HG03457 (cell line): ENCODE measurements around the gene ADCY5.
"Not testable (repeated sequence)": the region's sequence is repeated elsewhere in the genome, so short reads cannot be mapped to it uniquely, and the experiment has no call there.

Source experiments
- ATAC-seq: cut with Tn5 transposase; IDR thresholded peaks from one replicate; pipeline ENCODE4 v1.9.1; 2021; ENCODE audit warnings: moderate number of reproducible peaks; ENCODE audit not compliant: unreplicated experiment

ADCY5 gene

DNA sequence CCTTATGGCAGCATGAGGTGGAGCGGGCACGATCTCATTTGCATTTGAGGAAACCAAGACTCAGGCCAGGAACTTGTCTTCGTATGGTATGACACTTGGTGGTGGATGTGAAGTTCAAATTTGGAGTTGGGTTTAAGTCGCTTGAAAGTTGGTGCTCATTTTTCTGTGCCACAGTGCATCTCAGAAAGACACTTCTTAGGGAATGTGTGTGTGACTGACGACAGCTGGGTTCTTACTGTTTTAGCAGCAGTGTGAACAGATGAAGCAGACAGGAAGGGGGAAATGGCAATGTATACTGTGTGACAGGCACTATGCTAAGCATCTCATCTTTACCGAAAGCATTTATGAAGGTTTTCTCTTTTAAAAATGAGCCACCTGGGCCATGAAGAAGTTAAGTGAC is 171.8 kb downstream of the ADCY5 start:
- ATAC-seq, result no peak

DNA sequence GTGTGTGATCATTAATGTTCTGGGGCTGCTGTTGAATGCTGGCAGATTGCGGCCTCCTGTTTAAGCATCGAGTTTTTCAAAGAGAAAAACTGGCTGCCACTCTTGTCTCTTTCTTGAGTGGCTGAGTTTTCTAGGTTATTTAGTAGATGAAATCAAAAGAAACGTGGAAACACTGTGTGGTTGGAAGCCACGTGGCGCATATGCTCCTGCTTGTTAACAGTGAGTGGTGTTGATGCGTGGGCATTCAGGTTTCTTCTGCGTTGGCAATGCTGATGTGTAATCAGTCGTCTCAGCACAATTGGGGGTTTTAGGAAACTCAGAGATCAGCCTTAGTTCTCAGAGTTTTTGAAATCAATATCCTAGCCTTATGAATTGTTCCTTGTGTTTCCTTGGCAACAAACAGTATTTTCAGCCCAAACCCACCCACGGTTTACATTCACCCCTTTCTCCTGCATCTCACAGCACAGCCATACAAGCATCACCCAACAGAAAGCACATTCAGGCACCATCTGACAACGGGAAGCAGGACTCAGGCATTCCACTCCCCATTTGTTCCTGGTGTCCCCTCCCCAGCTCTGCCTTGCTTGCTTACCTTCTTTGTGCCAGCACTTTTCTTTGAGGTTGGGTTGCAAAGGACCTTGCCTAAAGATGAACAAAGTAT is 172.4 kb downstream of the ADCY5 start:
- ATAC-seq, result no peak

DNA sequence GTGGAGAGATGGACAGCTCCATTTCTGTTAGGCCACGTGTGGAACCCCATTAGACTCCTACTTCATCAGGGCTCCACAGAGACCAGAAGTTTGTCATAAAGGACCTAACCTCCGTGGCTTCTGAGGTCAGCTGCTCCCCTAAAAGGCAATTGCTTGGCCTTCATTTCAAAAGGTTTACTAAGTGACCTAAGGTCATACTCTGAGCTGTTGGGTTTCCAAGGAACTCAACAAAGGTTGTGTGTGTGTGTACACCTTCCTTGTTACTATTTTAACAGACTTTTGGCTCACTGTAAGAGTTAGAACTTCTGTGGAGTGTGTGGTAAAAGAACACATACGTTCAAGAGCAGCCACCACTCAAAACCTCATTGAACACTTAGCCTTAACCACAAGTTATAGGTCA is 173.2 kb downstream of the ADCY5 start:
- ATAC-seq, result no peak

DNA sequence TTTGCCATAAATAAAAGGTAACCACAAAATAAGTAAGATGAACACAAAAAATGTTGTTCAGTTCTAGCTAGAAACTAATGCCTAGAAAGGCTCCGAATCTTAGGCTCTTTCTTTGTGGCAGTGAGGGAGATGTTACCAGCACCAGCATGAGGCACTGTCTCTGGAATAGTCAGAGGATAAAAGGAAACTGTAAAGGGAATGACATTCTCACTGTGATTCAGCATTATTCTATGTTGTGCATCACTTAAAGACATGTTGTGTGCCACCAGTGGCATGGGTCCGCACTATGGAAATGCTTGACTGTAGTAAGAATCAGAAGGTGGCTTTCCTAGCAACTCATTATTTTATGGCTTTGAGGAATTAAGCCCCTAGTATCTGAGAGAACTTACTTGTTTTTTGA is 176.3 kb downstream of the ADCY5 start:
- no peak for ATAC-seq

DNA sequence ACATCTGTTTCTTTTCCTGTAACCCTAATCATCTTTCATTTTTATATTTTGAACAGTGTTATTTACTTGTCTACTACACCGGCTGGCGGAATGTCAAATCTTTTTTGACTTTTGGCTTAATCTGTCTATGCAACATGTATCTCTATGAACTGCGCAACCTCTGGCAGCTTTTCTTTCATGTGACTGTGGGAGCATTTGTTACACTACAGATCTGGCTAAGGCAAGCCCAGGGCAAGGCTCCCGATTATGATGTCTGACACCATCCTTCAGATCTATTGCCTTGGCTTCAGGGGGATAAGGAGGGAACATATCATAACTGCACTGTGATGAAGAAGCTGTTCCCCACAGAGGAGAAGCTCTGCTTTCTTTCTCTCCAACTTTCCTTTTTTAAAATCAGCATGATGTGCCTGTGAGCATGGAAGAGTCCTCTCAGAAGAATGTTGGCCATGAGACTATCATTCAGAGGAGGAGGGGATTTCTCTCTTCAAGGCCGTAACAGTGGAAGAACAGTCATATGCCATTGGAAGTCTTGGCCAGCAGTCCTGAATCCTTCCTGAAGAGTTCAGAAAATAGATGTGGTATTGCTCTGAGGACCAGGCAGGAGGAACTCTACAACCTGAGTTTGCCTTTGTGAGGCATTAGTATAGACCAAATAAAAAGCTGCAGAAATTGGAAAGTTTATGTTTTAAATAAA is 177.3 kb downstream of the ADCY5 start:
- ATAC-seq, result no peak

DNA sequence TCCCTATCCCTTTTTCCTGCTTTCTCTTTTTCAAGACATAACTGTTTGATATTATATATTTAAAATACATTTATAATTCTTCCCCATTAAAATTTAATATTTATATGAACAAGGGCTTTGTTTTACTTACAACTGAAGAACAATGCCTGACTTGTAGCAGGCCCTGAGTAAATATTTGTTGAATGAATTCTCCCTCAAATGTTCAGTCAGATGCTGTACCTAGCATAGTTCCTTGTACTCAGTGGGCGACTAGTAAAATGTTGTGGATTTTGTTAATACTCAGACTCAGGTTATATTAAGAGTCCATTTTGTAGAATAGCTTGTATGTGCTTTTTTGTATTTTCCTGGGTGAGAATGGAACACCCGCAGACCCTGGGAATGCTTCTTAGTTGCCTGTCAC is 178.1 kb downstream of the ADCY5 start:
- no peak for ATAC-seq

DNA sequence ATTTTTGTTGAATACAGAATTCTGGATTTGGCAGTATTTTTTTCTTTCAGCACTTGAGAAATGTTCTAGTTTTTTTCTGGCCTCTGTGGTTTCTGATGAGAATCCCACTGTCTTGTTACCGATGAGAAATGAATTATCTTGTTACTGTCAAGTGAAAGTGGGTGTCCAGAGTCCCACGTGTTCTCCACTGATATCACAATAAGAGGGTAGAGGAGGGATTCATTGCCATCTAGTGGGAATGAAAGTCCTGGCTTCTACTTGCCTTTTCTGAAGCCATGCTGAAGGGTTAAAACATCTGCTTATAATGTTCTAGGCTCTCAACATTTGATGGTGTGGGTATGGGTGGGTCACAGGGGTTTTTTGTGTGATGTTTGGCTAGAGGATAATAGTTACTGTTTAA is 181.1 kb downstream of the ADCY5 start:
- no peak for ATAC-seq

DNA sequence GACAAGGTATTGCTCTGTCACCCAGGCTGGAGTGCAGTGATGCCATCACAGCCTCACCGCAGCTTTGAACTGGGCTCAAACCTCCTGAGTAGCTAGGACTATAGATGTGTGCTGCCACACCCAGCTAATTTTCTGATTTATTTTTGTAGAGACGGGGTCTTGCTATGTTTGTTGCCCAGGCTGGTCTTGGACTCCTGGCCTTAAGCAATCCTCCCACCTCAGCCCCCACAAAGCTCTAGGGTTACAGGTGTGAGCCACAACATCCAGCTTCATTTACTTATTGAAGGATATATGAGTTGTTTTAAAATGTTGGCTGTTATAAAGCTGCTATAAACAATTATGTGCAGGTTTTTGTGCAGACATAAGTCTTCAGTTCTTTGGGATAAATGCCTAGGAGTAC is 184.9 kb downstream of the ADCY5 start:
- no peak for ATAC-seq

DNA sequence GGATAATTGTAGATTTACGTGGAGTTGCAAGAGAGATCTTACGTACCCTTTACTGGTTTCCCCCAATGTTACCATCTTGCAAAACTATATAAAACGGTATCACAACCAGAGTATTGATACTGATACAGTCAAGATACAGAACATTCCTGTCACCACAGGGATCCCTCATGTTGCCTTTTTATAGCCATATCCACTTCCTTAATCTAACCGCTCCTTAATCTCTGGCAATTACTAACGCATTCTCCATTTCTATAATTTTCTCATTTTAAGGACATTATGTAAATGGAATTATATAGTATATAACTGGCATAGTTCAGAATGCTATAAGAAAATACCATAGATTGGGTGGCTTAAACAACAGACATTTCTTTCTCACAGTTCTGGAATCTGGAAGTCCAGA is 186.0 kb downstream of the ADCY5 start:
- ATAC-seq, result no peak

DNA sequence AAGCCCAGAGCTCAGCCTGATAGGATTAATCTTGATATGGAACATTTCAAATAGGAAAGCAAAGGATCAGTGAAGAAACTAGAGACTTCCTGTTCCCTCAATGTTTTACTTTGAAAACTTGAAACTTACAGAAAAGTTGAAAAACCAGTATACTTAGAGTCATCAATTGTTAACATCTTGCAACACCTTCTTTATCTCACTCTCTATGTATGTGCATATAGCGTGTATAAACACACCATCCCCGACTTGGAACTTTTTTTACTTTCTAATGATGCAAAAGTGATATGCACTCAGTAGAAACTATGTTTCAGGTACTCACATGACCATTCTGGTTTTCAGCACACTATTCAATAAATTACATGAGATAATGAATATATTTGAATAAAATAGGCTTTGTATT is 186.7 kb downstream of the ADCY5 start:
- no peak for ATAC-seq

DNA sequence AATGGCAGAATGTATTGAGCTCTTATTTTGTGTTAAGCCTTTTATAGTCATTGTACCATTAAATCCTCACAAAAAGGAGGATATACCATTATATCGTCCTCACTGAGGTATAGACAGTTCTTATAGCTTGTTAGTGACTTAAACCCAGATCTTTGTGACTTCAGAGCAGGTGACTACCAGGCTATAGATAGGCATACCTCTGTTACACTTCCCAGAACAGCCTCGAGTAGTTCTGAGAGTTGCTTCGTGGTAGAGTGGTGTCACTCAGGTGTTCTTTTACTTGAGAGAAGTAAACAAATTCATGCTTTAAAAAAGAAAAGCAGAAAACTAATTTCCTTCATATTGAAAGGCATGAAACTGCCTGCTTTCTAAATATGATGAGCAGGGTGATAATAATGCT is 187.2 kb downstream of the ADCY5 start:
- no peak for ATAC-seq

DNA sequence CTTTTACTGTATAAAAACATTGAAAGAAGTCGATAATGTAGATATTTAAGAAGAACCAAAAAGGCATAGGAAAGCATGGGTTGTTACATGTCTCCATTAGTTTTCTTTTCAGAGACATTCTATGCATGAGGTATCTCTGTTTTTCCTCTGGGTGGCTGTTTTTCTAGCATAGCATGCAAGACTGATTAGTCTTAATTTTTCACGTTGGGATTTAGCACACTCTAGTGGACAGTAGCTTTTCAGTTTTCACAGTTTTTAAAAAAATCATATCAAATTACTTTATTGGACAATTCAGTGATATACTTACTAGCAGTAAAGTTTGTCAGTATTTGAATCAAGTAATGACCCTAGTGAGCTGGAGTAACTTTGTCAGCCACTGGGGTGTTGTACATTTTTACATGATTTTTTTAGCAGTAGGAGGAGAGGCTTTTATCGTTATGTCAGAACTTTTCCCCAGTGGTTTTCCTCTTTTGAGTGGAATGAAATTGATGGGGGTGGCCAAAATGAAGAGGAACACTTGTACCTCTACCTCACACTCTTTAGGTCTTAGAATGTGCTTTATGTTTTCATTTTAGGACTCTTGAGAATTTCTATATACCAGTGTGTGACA is 190.0 kb downstream of the ADCY5 start:
- no peak for ATAC-seq

DNA sequence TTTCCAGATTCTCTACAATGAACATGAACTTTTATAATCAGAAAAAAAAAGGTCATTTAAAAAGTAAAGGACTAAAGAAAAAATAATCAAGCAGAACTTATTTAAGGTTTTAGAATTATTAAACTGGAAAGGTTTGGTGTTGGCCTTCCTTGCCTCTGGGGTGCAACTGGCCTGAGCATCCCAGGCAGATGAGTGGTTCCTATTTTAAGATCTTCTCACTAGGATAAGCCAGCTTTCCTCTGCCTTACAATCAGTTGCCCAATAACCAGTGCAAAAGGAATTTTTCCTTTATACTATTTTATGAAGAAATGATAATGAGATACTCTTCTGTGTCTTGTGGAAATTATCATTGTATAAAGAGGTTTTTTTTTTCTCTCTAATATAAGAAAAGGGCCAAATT is 190.5 kb downstream of the ADCY5 start:
- ATAC-seq, result no peak

DNA sequence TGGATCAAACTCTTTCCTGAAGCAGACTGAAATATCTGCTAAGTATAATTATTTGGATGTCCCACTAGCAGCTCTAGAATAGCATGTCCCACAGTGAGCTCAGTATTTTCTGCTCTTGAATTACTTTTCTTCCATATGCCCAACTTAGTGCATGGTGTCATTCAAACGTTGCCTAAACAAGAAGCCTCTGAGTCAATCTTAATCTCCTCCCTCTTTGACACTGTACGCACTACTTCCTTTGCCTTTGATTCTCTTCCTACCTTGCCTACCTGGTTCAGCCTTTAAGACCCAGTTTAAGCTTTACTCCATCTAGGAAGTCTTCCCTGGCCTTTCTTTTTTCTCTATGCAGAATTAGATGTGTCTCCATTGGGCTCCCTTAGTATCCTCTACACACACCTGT is 192.6 kb downstream of the ADCY5 start:
- ATAC-seq, result no peak

DNA sequence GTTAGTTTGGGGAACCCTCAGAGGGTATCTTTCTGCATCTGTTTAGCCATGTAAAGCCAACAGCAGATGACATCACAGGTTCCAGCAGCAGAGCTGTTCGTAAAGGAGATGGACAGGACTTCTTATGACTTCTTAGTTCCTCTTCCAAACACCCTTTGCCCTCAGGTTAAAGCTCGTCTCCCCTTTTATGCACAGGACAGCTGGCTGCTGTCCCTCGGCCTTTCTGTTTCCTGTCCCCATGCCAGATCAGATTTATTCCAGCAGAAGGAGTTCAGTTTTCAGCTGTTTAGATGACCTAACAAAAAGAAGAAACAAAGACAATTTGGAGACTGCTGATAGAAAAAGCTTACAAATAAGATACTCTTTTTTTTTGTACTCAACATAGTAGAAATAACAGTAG is 202.0 kb downstream of the ADCY5 start:
- ATAC-seq, result no peak

DNA sequence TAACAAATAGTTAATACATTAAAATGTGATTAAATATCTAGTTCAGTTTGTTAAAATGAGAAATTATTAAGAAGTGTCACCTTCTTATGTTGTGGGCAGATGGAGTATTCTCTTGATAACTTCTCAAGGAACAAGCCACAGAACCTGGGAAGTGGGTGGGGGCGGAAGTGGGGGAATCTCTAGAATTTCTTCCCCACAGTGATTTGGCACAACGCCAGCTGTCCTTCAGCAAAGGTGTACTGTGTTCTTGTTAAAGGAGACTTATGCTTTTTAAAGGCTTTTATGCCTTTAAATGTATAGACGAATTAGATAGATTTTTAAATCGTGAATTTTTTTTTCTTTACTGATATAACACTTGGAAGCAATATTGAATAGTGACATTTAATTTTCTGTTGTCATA is 204.8 kb downstream of the ADCY5 start:
- ATAC-seq, result no peak

DNA sequence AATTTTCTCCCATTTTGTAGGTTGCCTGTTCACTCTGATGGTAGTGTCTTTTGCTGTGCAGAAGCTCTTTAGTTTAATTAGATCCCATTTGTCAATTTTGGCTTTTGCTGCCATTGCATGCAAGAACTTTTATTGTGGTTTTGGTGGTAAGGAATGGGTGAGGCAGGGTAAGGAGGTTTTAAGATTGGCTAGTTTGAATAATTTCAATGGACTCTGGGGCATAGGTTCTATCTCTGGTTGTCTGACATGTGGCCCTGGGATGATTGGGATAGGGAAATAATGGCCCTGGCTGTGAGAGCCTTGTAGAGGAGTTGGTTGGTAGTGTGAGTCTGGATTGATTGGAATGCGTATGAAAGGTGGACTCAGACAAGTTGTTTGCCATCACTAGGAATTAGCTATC is 209.1 kb downstream of the ADCY5 start:
- no peak for ATAC-seq

DNA sequence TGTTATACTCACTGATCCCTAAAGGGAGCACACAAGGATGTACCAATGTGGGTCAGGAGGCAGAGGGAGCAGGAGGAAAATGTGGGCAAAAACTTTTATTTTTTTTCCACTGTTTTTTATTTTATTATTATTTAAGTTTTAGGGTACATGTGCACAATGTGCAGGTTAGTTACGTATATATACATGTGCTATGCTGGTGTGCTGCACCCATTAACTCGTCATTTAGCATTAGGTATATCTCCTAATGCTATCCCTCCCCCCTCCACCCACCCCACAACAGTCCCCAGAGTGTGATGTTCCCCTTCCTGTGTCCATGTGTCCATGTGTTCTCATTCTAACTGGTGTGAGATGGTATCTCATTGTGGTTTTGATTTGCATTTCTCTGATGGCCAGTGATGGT is 209.7 kb downstream of the ADCY5 start:
- ATAC-seq, result not testable (repeated sequence)

DNA sequence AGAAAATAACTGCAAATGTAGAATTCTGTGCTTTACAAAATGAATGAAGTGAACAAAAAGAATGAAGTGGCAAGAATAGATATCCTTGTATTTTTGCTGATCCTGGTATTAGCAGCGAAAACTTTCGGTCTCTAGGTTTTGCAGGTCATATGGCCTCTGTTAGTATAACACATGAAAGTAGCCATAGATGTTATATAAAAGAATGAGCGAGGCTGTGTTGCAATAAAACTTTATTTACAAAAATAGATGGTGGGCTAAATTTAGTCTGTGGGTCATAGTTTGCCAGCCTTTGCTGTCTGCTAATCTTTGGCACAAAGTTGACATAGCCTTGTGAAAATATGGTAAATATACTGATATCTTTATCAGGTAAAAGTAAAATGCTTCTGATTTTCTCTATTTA is 212.0 kb downstream of the ADCY5 start:
- no peak for ATAC-seq
